A673 (cell line): ENCODE measurements around the gene IPO5.

Experiments used
- CTCF ChIP-seq: fragments of 300-800, 200-600 bp; sonication (generic); conservative IDR thresholded peaks from 2 replicates; pipeline ENCODE4 v1.5.1; 2017; ENCODE audit warnings: low read depth, mild to moderate bottlenecking, antibody characterized with exemption, low read length, moderate library complexity, mixed read lengths
- EZH2 ChIP-seq: fragments of 200-600 bp; sonication (generic); IDR thresholded peaks from 2 replicates; pipeline ENCODE4 v1.6.1; 2017; ENCODE audit warnings: borderline replicate concordance, low read depth, mild to moderate bottlenecking, mixed read lengths, antibody characterized with exemption, low read length; ENCODE audit not compliant: poor library complexity, severe bottlenecking

GRCh38 chr13:98044301-98044700, 90.8 kb downstream of the IPO5 start:
- TF ChIP-seq CTCF, result no peak
- no peak for TF ChIP-seq EZH2
